ENCODE data around the gene LTBP2.

Gene LTBP2

DNA sequence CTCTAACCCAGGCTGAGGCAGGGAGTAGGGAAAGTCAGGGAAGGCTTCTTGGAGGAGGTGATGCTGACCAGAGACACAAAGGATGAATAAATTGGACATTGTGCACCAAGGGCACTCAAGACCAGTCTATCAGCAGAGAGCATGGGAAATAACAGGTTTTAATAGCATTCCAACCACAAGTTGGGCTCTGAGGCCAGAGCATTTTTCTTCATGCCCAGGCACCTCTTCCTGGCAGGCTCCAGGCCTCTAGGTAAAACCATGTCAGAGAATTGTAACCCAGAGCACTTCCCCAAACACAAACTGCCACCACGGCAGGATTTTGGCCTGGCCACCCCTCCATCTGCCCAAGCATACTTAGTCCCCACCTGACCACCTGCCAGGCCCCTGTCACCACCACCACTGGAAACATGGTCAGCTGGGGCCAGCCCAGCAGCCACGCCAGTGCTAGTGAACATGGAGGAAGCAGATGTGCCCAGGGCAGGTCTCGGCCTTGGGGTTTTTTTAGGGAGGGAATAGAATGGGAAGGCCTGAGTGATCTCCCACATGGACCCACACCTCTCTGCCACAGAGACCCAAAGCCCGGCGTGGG is 22.7 kb downstream of the LTBP2 start:
- H3K4me3 ChIP-seq (ENCODE audit: control insufficient read depth, low read depth, low read length): no peak overlapping the region
- TF ChIP-seq, protein P1, sequence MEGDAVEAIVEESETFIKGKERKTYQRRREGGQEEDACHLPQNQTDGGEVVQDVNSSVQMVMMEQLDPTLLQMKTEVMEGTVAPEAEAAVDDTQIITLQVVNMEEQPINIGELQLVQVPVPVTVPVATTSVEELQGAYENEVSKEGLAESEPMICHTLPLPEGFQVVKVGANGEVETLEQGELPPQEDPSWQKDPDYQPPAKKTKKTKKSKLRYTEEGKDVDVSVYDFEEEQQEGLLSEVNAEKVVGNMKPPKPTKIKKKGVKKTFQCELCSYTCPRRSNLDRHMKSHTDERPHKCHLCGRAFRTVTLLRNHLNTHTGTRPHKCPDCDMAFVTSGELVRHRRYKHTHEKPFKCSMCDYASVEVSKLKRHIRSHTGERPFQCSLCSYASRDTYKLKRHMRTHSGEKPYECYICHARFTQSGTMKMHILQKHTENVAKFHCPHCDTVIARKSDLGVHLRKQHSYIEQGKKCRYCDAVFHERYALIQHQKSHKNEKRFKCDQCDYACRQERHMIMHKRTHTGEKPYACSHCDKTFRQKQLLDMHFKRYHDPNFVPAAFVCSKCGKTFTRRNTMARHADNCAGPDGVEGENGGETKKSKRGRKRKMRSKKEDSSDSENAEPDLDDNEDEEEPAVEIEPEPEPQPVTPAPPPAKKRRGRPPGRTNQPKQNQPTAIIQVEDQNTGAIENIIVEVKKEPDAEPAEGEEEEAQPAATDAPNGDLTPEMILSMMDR (IDR thresholded peaks at IDR 0.05; ENCODE audit: control insufficient read depth, insufficient read depth, low read depth, low read length, missing control alignments): no peak
- DNase-seq (ENCODE audit: low read depth): no peak

- TF ChIP-seq, protein P1 (IDR thresholded peaks at IDR 0.05; ENCODE audit: control insufficient read depth, insufficient read depth, low read depth, low read length, missing control alignments): no peak
- H3K4me3 ChIP-seq (ENCODE audit: control insufficient read depth, low read depth, low read length): no peak overlapping the region
- DNase-seq (ENCODE audit: low read depth): no peak
These were observed 24.7 kb downstream of the LTBP2 start for GRCh38 chr14:74587363-74587707.

DNA sequence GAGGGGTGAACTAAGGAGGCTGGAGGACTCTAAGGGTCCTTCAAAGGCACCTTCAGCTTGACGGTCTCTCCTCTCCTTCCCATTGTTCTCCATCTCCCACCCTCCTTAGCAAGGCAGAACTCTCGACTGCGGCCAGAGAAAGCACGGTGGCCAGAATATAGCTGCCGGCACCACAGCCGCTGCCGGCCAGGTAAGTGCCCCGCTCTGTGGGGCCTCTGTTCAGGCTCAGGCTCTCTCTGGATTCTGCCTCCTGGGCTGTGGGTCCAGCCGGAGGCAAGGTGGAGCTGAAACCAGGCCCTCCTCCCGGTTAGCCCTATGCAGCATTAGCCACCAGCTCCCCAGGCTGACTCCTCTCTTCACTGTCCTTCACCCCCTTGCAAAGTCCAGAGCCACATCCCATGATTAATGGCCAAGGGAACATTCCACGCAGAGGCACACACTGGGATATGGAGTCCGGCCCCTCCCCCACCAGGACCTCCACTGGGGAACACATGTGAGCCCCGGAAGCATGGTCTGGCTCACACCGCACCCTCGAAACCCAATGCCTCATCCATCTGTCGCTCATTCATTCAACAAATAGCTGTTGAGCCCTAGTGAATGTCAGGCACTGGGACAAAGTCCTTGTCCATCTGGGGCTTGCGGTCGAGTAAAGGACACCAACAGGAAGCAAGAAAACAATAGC is 25.2 kb downstream of the LTBP2 start:
- DNase-seq (ENCODE audit: low read depth): no peak
- TF ChIP-seq, protein P1 (IDR thresholded peaks at IDR 0.05; ENCODE audit: control insufficient read depth, insufficient read depth, low read depth, low read length, missing control alignments): no peak

DNA sequence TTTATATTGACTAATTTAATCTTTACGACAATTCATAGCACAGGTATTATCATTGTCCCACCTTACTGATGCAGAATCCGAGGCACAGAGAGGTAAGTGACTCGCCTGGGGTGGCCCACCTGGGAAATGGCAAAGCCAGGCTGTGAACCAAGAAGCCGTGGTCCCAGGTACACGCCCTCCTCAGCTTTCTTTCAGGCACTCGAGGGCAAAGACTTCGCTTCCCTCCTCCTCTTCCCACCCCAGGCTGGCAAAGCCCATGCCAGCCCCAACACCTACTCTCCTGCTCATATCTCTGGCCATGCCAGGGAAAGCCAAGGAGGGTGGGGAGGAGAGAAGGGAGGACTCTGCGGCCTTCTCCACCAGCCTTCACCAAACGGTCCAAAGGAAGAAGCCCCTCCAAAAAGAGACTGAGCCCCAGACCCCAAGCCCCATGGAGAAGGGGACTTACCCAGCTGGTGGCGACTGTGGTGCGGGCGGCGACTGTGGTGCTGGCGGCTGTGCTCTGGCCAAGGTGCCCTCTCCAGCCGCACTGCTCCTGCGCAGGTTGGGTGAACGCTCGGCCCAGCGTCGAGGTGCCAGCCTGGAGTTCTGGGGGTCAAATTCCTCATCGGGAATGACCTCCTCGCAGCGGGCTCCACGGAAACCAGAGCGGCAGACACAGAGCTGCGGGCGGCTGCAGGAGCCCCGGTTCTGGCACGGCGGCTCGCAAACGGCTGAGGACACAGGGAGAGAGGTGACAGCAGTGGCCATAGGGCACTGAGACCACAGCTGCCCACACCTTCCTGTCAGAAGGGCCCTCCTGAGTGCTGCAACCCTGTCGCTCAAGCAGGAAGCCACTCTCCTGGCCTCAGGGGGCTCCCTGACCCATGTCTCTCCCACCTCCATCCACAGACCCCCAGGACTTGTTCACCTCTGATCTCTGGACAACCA is 26.4 kb downstream of the LTBP2 start:
- no peak for DNase-seq (ENCODE audit: low read depth)
- H3K4me3 ChIP-seq (ENCODE audit: control insufficient read depth, low read depth, low read length): no peak overlapping the region
- TF ChIP-seq, protein P1 (IDR thresholded peaks at IDR 0.05; ENCODE audit: control insufficient read depth, insufficient read depth, low read depth, low read length, missing control alignments): no peak

More for the DNA sequence above, 25.2 kb downstream of the LTBP2 start:
- H3K4me3 ChIP-seq (ENCODE audit: control insufficient read depth, low read depth, low read length): no peak overlapping the region

DNA sequence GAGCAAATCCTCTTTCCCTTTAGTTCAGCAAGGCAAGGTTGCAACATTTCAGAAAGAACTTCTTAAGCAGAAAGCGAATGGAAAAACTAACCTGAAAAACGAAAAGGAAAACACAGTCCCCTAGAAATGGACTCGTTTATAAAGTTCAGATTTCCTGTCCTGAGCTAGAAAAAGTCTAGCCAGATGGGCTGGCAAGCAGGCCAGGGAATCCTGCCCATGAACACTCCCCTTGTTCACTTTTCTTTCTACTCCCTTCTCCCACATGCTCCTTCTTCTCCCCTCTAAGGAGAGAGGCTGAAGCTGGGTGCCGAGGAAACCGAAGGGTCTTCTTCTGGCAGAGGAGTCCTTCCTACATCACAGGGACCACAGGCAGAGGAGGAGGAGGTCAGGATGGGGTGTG is 27.1 kb downstream of the LTBP2 start:
- TF ChIP-seq, protein P1 (IDR thresholded peaks at IDR 0.05; ENCODE audit: control insufficient read depth, insufficient read depth, low read depth, low read length, missing control alignments): no peak
- H3K4me3 ChIP-seq (ENCODE audit: control insufficient read depth, low read depth, low read length): no peak overlapping the region
- DNase-seq (ENCODE audit: low read depth): no peak

DNA sequence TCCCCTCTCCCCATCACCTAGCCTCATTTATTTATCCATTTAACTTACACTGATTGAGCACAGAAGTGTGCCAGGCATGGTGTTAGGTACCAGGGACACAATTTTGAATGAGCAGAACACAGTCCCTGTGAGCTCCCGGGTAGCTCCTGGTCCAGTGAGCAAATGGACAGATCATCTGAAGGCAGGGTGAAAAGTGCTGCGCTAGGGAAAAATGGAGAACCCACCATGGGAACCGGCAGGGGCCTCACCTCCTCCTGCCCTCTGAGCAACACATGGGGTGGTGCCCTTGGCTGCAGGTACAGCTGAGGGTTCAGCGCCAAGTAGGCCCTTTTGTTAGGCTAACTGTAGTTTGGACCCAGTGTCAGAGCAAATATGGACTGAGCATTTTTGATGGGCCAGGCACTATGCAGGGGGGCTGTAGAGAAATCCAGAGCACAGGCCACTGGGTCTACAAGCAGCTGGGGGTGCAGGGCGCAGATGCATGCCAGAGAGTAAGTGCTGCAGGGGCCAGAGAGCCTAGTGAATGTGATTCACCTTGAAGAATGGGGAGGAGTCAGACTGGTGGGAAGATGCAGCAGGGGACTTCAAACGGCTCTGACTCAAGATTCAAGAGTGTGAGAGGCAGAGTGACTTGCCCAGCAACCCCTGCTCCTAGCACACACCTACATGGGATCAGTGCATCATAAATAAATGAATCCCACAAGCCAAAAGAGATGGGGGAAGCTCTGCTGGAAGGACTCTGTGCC is 28.2 kb downstream of the LTBP2 start:
- no peak for DNase-seq (ENCODE audit: low read depth)
- TF ChIP-seq, protein P1 (IDR thresholded peaks at IDR 0.05; ENCODE audit: control insufficient read depth, insufficient read depth, low read depth, low read length, missing control alignments): no peak

More for the DNA sequence above, 28.2 kb downstream of the LTBP2 start:
- H3K4me3 ChIP-seq (ENCODE audit: control insufficient read depth, low read depth, low read length): no peak overlapping the region
